ENCODE results near the gene SEC24D. TPM values are rescaled to one million over a fixed set of nuclear protein-coding genes. Genes with fewer than 3 reads are reported as not detected.

Gene SEC24D
- total RNA-seq, 1 experiment from 2014 or later, result 13.4 TPM

DNA sequence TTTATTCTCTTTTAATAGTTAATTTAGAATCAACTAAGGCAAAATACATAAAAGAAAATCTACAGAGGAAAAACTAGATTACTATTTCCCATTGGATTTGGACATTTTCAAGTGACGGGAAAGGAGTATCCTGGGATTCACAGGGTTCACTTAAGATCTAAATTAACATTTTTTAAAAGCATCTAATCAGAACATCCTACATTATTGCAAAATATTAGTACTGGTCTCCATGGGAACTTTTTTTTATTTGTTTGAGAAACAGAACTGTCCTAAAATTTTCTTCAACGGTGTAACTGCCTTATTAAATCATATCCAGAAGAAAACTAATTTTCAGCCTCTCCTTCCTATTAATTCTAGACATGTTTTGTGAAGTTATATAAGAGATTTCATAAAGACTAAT lies 81.0 kb downstream of the SEC24D start:
- no peaks in the 10 kb centered on the region; the same call in 1 of the 2 replicates for H3K4me1 ChIP-seq (ENCODE audit: control insufficient read depth, insufficient read depth, low read length)
- BruUV-seq (replicated peaks), result no TSS peak
- in situ Hi-C loops (cut with HindIII; ENCODE audit: low pct_unique_long_range_greater_than_20kb, low sequenced_read_pairs), result no loop called here
- TF ChIP-seq SIN3A (IDR thresholded peaks at IDR 0.05; ENCODE audit: borderline replicate concordance, insufficient read depth, low read depth, low read length), result no peak
- no peak for TF ChIP-seq TCF7L2 (IDR thresholded peaks at IDR 0.05; ENCODE audit: low read depth, low read length)
- TF ChIP-seq POLR2AphosphoS5 (IDR thresholded peaks at IDR 0.05; ENCODE audit: low read depth, low read length), result no peak
- TF ChIP-seq, protein P1, sequence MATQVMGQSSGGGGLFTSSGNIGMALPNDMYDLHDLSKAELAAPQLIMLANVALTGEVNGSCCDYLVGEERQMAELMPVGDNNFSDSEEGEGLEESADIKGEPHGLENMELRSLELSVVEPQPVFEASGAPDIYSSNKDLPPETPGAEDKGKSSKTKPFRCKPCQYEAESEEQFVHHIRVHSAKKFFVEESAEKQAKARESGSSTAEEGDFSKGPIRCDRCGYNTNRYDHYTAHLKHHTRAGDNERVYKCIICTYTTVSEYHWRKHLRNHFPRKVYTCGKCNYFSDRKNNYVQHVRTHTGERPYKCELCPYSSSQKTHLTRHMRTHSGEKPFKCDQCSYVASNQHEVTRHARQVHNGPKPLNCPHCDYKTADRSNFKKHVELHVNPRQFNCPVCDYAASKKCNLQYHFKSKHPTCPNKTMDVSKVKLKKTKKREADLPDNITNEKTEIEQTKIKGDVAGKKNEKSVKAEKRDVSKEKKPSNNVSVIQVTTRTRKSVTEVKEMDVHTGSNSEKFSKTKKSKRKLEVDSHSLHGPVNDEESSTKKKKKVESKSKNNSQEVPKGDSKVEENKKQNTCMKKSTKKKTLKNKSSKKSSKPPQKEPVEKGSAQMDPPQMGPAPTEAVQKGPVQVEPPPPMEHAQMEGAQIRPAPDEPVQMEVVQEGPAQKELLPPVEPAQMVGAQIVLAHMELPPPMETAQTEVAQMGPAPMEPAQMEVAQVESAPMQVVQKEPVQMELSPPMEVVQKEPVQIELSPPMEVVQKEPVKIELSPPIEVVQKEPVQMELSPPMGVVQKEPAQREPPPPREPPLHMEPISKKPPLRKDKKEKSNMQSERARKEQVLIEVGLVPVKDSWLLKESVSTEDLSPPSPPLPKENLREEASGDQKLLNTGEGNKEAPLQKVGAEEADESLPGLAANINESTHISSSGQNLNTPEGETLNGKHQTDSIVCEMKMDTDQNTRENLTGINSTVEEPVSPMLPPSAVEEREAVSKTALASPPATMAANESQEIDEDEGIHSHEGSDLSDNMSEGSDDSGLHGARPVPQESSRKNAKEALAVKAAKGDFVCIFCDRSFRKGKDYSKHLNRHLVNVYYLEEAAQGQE (IDR thresholded peaks at IDR 0.05; ENCODE audit: insufficient read depth in 1 of 2, low read depth in 2 of 2, low read length in 1 of 2), result no peak
- ATAC-seq (no peak), DNase-seq (ENCODE audit: low read depth, low spot score) (no peak)
- no peak overlapping the region for H3K27ac ChIP-seq (ENCODE audit: low read length)
- POLR2A ChIA-PET, result no interaction called here
- CTCF ChIA-PET, result no interaction called here
- intact Hi-C loops (cut with micrococcal nuclease; ENCODE audit: unreplicated experiment), result no loop called here
- no peak overlapping the region for H3K4me3 ChIP-seq (ENCODE audit: low read depth in 2 of 2, low read length in 2 of 2)
- no peaks in the 10 kb centered on the region for H3K36me3 ChIP-seq (ENCODE audit: control insufficient read depth, insufficient read depth, low read length)
- no peaks in the 10 kb centered on the region for H3K27me3 ChIP-seq (ENCODE audit: control insufficient read depth, insufficient read depth, low read length)
- no peaks in the 10 kb centered on the region for H3K9me3 ChIP-seq (ENCODE audit: control insufficient read depth, insufficient read depth, low read depth, low read length)

DNA sequence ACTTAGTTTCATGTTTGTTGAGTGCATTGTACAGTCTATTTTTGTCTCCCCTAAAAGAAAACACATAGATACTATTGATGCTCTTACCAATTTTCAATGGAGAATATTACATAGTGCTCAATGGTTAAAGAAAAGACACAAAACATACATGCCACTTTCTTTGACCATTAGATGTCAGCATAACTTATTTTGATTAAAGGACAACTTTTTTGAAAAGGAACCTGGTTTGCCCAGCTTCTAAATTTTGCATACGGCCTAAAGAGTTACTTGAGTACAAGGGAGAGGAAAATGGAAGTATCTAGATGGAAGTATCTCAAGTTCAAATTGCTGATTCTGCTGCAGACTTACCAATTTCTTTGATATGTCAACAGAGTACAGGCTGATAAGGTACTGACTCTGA lies 82.2 kb downstream of the SEC24D start:
- POLR2A ChIA-PET, result no interaction called here
- ATAC-seq (no peak), DNase-seq (ENCODE audit: low read depth, low spot score) (no peak)
- no peaks in the 10 kb centered on the region for H3K36me3 ChIP-seq (ENCODE audit: control insufficient read depth, insufficient read depth, low read length)
- no peak overlapping the region for H3K27ac ChIP-seq (ENCODE audit: low read length)
- intact Hi-C loops (cut with micrococcal nuclease; ENCODE audit: unreplicated experiment), result no loop called here
- TF ChIP-seq POLR2AphosphoS5 (IDR thresholded peaks at IDR 0.05; ENCODE audit: low read depth, low read length) (no peak), TCF7L2 (IDR thresholded peaks at IDR 0.05; ENCODE audit: low read depth, low read length) (no peak), SIN3A (IDR thresholded peaks at IDR 0.05; ENCODE audit: borderline replicate concordance, insufficient read depth, low read depth, low read length) (no peak)
- TF ChIP-seq, protein P2, sequence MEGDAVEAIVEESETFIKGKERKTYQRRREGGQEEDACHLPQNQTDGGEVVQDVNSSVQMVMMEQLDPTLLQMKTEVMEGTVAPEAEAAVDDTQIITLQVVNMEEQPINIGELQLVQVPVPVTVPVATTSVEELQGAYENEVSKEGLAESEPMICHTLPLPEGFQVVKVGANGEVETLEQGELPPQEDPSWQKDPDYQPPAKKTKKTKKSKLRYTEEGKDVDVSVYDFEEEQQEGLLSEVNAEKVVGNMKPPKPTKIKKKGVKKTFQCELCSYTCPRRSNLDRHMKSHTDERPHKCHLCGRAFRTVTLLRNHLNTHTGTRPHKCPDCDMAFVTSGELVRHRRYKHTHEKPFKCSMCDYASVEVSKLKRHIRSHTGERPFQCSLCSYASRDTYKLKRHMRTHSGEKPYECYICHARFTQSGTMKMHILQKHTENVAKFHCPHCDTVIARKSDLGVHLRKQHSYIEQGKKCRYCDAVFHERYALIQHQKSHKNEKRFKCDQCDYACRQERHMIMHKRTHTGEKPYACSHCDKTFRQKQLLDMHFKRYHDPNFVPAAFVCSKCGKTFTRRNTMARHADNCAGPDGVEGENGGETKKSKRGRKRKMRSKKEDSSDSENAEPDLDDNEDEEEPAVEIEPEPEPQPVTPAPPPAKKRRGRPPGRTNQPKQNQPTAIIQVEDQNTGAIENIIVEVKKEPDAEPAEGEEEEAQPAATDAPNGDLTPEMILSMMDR (IDR thresholded peaks at IDR 0.05), result no peak
- TF ChIP-seq, protein P1 (IDR thresholded peaks at IDR 0.05; ENCODE audit: insufficient read depth in 1 of 2, low read depth in 2 of 2, low read length in 1 of 2), result no peak
- H3K4me3 ChIP-seq (ENCODE audit: low read depth in 2 of 2, low read length in 2 of 2), result no peak overlapping the region
- no peaks in the 10 kb centered on the region for H3K27me3 ChIP-seq (ENCODE audit: control insufficient read depth, insufficient read depth, low read length)
- CTCF ChIA-PET, result no interaction called here
- H3K9me3 ChIP-seq (ENCODE audit: control insufficient read depth, insufficient read depth, low read depth, low read length), result no peaks in the 10 kb centered on the region
- no peaks in the 10 kb centered on the region; the same call in 1 of the 2 replicates for H3K4me1 ChIP-seq (ENCODE audit: control insufficient read depth, insufficient read depth, low read length)
- no TSS peak for BruUV-seq (replicated peaks)
- in situ Hi-C loops (cut with HindIII; ENCODE audit: low pct_unique_long_range_greater_than_20kb, low sequenced_read_pairs), result no loop called here

Measured in Panc1 (cell line).